ENCODE data around the gene IL17D.

Gene IL17D

GRCh38 chr13:20691616-20692015 is 11.9 kb upstream of the IL17D start:
- no peaks in the 10 kb centered on the region for H3K9me3 ChIP-seq (ENCODE audit: control insufficient read depth, insufficient read depth, low read depth, low read length)
- no peak overlapping the region for H3K4me3 ChIP-seq (ENCODE audit: low read depth, low read length)
- H3K27ac ChIP-seq (ENCODE audit: low read depth, low read length), result no peak overlapping the region
- peaks cover 6% of the 10 kb centered on the region for H3K4me1 ChIP-seq (ENCODE audit: control insufficient read depth, insufficient read depth, low read length)
- H3K36me3 ChIP-seq (ENCODE audit: control insufficient read depth, insufficient read depth, low read length), result no peaks in the 10 kb centered on the region
- H3K27me3 ChIP-seq (ENCODE audit: control insufficient read depth, insufficient read depth, low read length), result no peaks in the 10 kb centered on the region
- H3K9ac ChIP-seq (ENCODE audit: low read length), result no peak overlapping the region

- H3K36me3 ChIP-seq (ENCODE audit: control insufficient read depth, insufficient read depth, low read length), result no peaks in the 10 kb centered on the region
- H3K27me3 ChIP-seq (ENCODE audit: control insufficient read depth, insufficient read depth, low read length), result peaks cover 15% of the 10 kb centered on the region
- H3K9ac ChIP-seq (ENCODE audit: low read length), result no peak overlapping the region
- no peak overlapping the region for H3K4me3 ChIP-seq (ENCODE audit: low read depth, low read length)
- no peak overlapping the region for H3K27ac ChIP-seq (ENCODE audit: low read depth, low read length)
- H3K4me1 ChIP-seq (ENCODE audit: control insufficient read depth, insufficient read depth, low read length), result no peaks in the 10 kb centered on the region
- no peaks in the 10 kb centered on the region for H3K9me3 ChIP-seq (ENCODE audit: control insufficient read depth, insufficient read depth, low read depth, low read length)
Observed at GRCh38 chr13:20696073-20696472, 7.4 kb upstream of the IL17D start.

- Histone ChIP-seq H3K27ac (ENCODE audit: low read depth, low read length) (no peak overlapping the region), H3K36me3 (ENCODE audit: control insufficient read depth, insufficient read depth, low read length) (no peaks in the 10 kb centered on the region)
Observed at GRCh38 chr13:20699715-20700114, 3.8 kb upstream of the IL17D start.

GRCh38 chr13:20700288-20700687 is 3.2 kb upstream of the IL17D start:
- Histone ChIP-seq H3K4me3 (ENCODE audit: low read depth, low read length) (no peak overlapping the region), H3K9ac (ENCODE audit: low read length) (no peak overlapping the region), H3K27me3 (ENCODE audit: control insufficient read depth, insufficient read depth, low read length) (peaks cover 47% of the 10 kb centered on the region), H3K9me3 (ENCODE audit: control insufficient read depth, insufficient read depth, low read depth, low read length) (no peaks in the 10 kb centered on the region), H3K36me3 (ENCODE audit: control insufficient read depth, insufficient read depth, low read length) (no peaks in the 10 kb centered on the region), H3K4me1 (ENCODE audit: control insufficient read depth, insufficient read depth, low read length) (peaks cover 11% of the 10 kb centered on the region), H3K27ac (ENCODE audit: low read depth, low read length) (no peak overlapping the region)

More at GRCh38 chr13:20699715-20700114, 3.8 kb upstream of the IL17D start:
- H3K4me1 ChIP-seq (ENCODE audit: control insufficient read depth, insufficient read depth, low read length), result peaks cover 8% of the 10 kb centered on the region
- no peak overlapping the region for H3K9ac ChIP-seq (ENCODE audit: low read length)
- peaks cover 42% of the 10 kb centered on the region for H3K27me3 ChIP-seq (ENCODE audit: control insufficient read depth, insufficient read depth, low read length)
- no peak overlapping the region for H3K4me3 ChIP-seq (ENCODE audit: low read depth, low read length)
- no peaks in the 10 kb centered on the region for H3K9me3 ChIP-seq (ENCODE audit: control insufficient read depth, insufficient read depth, low read depth, low read length)

GRCh38 chr13:20701461-20701860 is 2.0 kb upstream of the IL17D start:
- Histone ChIP-seq H3K9me3 (ENCODE audit: control insufficient read depth, insufficient read depth, low read depth, low read length) (no peaks in the 10 kb centered on the region), H3K9ac (ENCODE audit: low read length) (no peak overlapping the region), H3K4me1 (ENCODE audit: control insufficient read depth, insufficient read depth, low read length) (peaks cover 11% of the 10 kb centered on the region), H3K4me3 (ENCODE audit: low read depth, low read length) (no peak overlapping the region), H3K36me3 (ENCODE audit: control insufficient read depth, insufficient read depth, low read length) (no peaks in the 10 kb centered on the region), H3K27me3 (ENCODE audit: control insufficient read depth, insufficient read depth, low read length) (peaks cover 57% of the 10 kb centered on the region), H3K27ac (ENCODE audit: low read depth, low read length) (no peak overlapping the region)

GRCh38 chr13:20702530-20702914 is 977 bp upstream of the IL17D start:
- Histone ChIP-seq H3K4me3 (ENCODE audit: low read depth, low read length) (peak overlapping the region; percentile 79), H3K27ac (ENCODE audit: low read depth, low read length) (no peak overlapping the region), H3K9me3 (ENCODE audit: control insufficient read depth, insufficient read depth, low read depth, low read length) (no peaks in the 10 kb centered on the region), H3K4me1 (ENCODE audit: control insufficient read depth, insufficient read depth, low read length) (peaks cover 11% of the 10 kb centered on the region), H3K9ac (ENCODE audit: low read length) (no peak overlapping the region), H3K36me3 (ENCODE audit: control insufficient read depth, insufficient read depth, low read length) (no peaks in the 10 kb centered on the region), H3K27me3 (ENCODE audit: control insufficient read depth, insufficient read depth, low read length) (peaks cover 61% of the 10 kb centered on the region)

- H3K27me3 ChIP-seq (ENCODE audit: control insufficient read depth, insufficient read depth, low read length), result peaks cover 61% of the 10 kb centered on the region
- peaks cover 11% of the 10 kb centered on the region for H3K4me1 ChIP-seq (ENCODE audit: control insufficient read depth, insufficient read depth, low read length)
- H3K36me3 ChIP-seq (ENCODE audit: control insufficient read depth, insufficient read depth, low read length), result no peaks in the 10 kb centered on the region
- H3K9me3 ChIP-seq (ENCODE audit: control insufficient read depth, insufficient read depth, low read depth, low read length), result no peaks in the 10 kb centered on the region
- H3K9ac ChIP-seq (ENCODE audit: low read length), result peak overlapping the region; percentile 36
- no peak overlapping the region for H3K27ac ChIP-seq (ENCODE audit: low read depth, low read length)
- H3K4me3 ChIP-seq (ENCODE audit: low read depth, low read length), result peak overlapping the region; percentile 56
Observed at GRCh38 chr13:20703780-20704458, 420 bp downstream of the IL17D start.

GRCh38 chr13:20704459-20705069 is 1.1 kb downstream of the IL17D start:
- peak overlapping the region; percentile 70 for H3K4me3 ChIP-seq (ENCODE audit: low read depth, low read length)
- no peak overlapping the region for H3K9ac ChIP-seq (ENCODE audit: low read length)

GRCh38 chr13:20706661-20707060 is 3.2 kb downstream of the IL17D start:
- H3K4me3 ChIP-seq (ENCODE audit: low read depth, low read length), result no peak overlapping the region
- no peak overlapping the region for H3K27ac ChIP-seq (ENCODE audit: low read depth, low read length)
- H3K9me3 ChIP-seq (ENCODE audit: control insufficient read depth, insufficient read depth, low read depth, low read length), result no peaks in the 10 kb centered on the region
- no peak overlapping the region for H3K9ac ChIP-seq (ENCODE audit: low read length)
- peaks cover 41% of the 10 kb centered on the region for H3K27me3 ChIP-seq (ENCODE audit: control insufficient read depth, insufficient read depth, low read length)
- H3K36me3 ChIP-seq (ENCODE audit: control insufficient read depth, insufficient read depth, low read length), result no peaks in the 10 kb centered on the region
- H3K4me1 ChIP-seq (ENCODE audit: control insufficient read depth, insufficient read depth, low read length), result peaks cover 11% of the 10 kb centered on the region

More at GRCh38 chr13:20704459-20705069, 1.1 kb downstream of the IL17D start:
- Histone ChIP-seq H3K36me3 (ENCODE audit: control insufficient read depth, insufficient read depth, low read length) (no peaks in the 10 kb centered on the region), H3K27me3 (ENCODE audit: control insufficient read depth, insufficient read depth, low read length) (peaks cover 61% of the 10 kb centered on the region), H3K9me3 (ENCODE audit: control insufficient read depth, insufficient read depth, low read depth, low read length) (no peaks in the 10 kb centered on the region), H3K4me1 (ENCODE audit: control insufficient read depth, insufficient read depth, low read length) (peaks cover 11% of the 10 kb centered on the region), H3K27ac (ENCODE audit: low read depth, low read length) (no peak overlapping the region)

- H3K4me3 ChIP-seq (ENCODE audit: low read depth, low read length), result no peak overlapping the region
- no peaks in the 10 kb centered on the region for H3K36me3 ChIP-seq (ENCODE audit: control insufficient read depth, insufficient read depth, low read length)
- no peak overlapping the region for H3K27ac ChIP-seq (ENCODE audit: low read depth, low read length)
- H3K9me3 ChIP-seq (ENCODE audit: control insufficient read depth, insufficient read depth, low read depth, low read length), result no peaks in the 10 kb centered on the region
- peaks cover 29% of the 10 kb centered on the region for H3K27me3 ChIP-seq (ENCODE audit: control insufficient read depth, insufficient read depth, low read length)
- peaks cover 11% of the 10 kb centered on the region for H3K4me1 ChIP-seq (ENCODE audit: control insufficient read depth, insufficient read depth, low read length)
- H3K9ac ChIP-seq (ENCODE audit: low read length), result no peak overlapping the region
Observed at GRCh38 chr13:20708216-20708615, 4.7 kb downstream of the IL17D start.

GRCh38 chr13:20709369-20709768 is 5.9 kb downstream of the IL17D start:
- Histone ChIP-seq H3K4me3 (ENCODE audit: low read depth, low read length) (no peak overlapping the region), H3K27me3 (ENCODE audit: control insufficient read depth, insufficient read depth, low read length) (peaks cover 33% of the 10 kb centered on the region), H3K4me1 (ENCODE audit: control insufficient read depth, insufficient read depth, low read length) (peaks cover 17% of the 10 kb centered on the region), H3K36me3 (ENCODE audit: control insufficient read depth, insufficient read depth, low read length) (no peaks in the 10 kb centered on the region), H3K27ac (ENCODE audit: low read depth, low read length) (no peak overlapping the region), H3K9me3 (ENCODE audit: control insufficient read depth, insufficient read depth, low read depth, low read length) (no peaks in the 10 kb centered on the region), H3K9ac (ENCODE audit: low read length) (no peak overlapping the region)
